Measurements from ENCODE around the gene RPP25.

DNA sequence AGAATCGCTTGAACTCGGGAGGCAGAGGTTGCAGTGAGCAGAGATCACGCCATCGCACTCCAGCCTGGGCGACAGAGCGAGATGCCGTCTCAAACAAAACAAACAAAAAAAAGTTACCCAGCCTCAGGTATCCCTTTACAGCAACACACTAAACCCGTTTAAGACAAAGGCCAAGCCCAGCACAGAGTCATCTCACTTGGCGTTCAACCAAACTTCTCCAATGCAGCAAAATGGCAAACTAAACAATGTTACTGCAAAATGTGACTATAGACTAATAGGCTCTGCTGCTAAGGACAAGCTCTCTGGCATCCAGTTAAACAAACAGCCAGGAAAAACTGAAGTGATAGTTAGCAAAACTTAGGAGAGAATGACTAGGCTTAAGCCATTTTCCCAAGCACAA is 43.5 kb downstream of the RPP25 start:
- TF ChIP-seq POLR2A (IDR thresholded peaks at IDR 0.05), result no peak
- TF ChIP-seq, protein P1, sequence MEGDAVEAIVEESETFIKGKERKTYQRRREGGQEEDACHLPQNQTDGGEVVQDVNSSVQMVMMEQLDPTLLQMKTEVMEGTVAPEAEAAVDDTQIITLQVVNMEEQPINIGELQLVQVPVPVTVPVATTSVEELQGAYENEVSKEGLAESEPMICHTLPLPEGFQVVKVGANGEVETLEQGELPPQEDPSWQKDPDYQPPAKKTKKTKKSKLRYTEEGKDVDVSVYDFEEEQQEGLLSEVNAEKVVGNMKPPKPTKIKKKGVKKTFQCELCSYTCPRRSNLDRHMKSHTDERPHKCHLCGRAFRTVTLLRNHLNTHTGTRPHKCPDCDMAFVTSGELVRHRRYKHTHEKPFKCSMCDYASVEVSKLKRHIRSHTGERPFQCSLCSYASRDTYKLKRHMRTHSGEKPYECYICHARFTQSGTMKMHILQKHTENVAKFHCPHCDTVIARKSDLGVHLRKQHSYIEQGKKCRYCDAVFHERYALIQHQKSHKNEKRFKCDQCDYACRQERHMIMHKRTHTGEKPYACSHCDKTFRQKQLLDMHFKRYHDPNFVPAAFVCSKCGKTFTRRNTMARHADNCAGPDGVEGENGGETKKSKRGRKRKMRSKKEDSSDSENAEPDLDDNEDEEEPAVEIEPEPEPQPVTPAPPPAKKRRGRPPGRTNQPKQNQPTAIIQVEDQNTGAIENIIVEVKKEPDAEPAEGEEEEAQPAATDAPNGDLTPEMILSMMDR (IDR thresholded peaks at IDR 0.05), result no peak

Data from body of pancreas (tissue), 4 donors.